ENCODE measurements around the gene CFAP44.
"Not testable (repeated sequence)": the region's sequence is repeated elsewhere in the genome, so short reads cannot be mapped to it uniquely, and the experiment has no call there.

The CFAP44 gene

GRCh38 chr3:113441051-113441770 is at the start of gene CFAP44:
Gene CFAP44, minus strand, starts transcription at chr3:113441493. Its CDS starts 7,829 bp downstream, at chr3:113433664.
- DNase-seq (ENCODE audit: low spot score), result peak; percentile 61

GRCh38 chr3:113485161-113485609 is 43.9 kb upstream of the CFAP44 start:
- no peak for DNase-seq (ENCODE audit: low spot score)

GRCh38 chr3:113468539-113468938 is 27.2 kb upstream of the CFAP44 start:
- no peak for DNase-seq (ENCODE audit: low spot score)

GRCh38 chr3:113461488-113461887 is 20.2 kb upstream of the CFAP44 start:
- DNase-seq (ENCODE audit: low spot score), result no peak

- DNase-seq (ENCODE audit: low spot score), result not testable (repeated sequence)
Observed at GRCh38 chr3:113458554-113458953, 17.3 kb upstream of the CFAP44 start.

- DNase-seq (ENCODE audit: low spot score), result no peak
Observed at GRCh38 chr3:113455446-113455845, 14.2 kb upstream of the CFAP44 start.

- no peak for DNase-seq (ENCODE audit: low spot score)
Observed at GRCh38 chr3:113454630-113455029, 13.3 kb upstream of the CFAP44 start.

- no peak for DNase-seq (ENCODE audit: low spot score)
Observed at GRCh38 chr3:113454057-113454456, 12.8 kb upstream of the CFAP44 start.

GRCh38 chr3:113450911-113451310 is 9.6 kb upstream of the CFAP44 start:
- DNase-seq (ENCODE audit: low spot score), result no peak

GRCh38 chr3:113439606-113440005 is 1.7 kb downstream of the CFAP44 start:
- no peak for DNase-seq (ENCODE audit: low spot score)

GRCh38 chr3:113438224-113438623 is 3.1 kb downstream of the CFAP44 start:
- no peak for DNase-seq (ENCODE audit: low spot score)

- no peak for DNase-seq (ENCODE audit: low spot score)
Observed at GRCh38 chr3:113437411-113437810, 3.9 kb downstream of the CFAP44 start.

GRCh38 chr3:113436809-113437208 is 4.5 kb downstream of the CFAP44 start:
- DNase-seq (ENCODE audit: low spot score), result no peak

GRCh38 chr3:113431811-113432210 is 9.5 kb downstream of the CFAP44 start:
- no peak for DNase-seq (ENCODE audit: low spot score)

- DNase-seq (ENCODE audit: low spot score), result no peak
Observed at GRCh38 chr3:113428581-113428980, 12.7 kb downstream of the CFAP44 start.

GRCh38 chr3:113423699-113424098 is 17.6 kb downstream of the CFAP44 start:
- no peak for DNase-seq (ENCODE audit: low spot score)

- no peak for DNase-seq (ENCODE audit: low spot score)
Observed at GRCh38 chr3:113421082-113421481, 20.2 kb downstream of the CFAP44 start.

GRCh38 chr3:113409676-113410075 is 31.6 kb downstream of the CFAP44 start:
- no peak for DNase-seq (ENCODE audit: low spot score)

- no peak for DNase-seq (ENCODE audit: low spot score)
Observed at GRCh38 chr3:113405180-113405579, 36.1 kb downstream of the CFAP44 start.

- no peak for DNase-seq (ENCODE audit: low spot score)
Observed at GRCh38 chr3:113404637-113405036, 36.7 kb downstream of the CFAP44 start.
